Fibroblast of gingiva (primary cell): ENCODE data around the gene CDH23.

Experiments used
- DNase-seq: peaks from one replicate; pipeline ENCODE4 v3.0.0-alpha.2; 2011; ENCODE audit warnings: low read depth

The CDH23 gene

GRCh38 chr10:71660313-71660712 is 263.6 kb downstream of the CDH23 start:
- DNase-seq = no peak

GRCh38 chr10:71661060-71661622 is 264.4 kb downstream of the CDH23 start:
- no peak for DNase-seq

- DNase-seq = no peak
These were observed 265.1 kb downstream of the CDH23 start for GRCh38 chr10:71661779-71662336.

GRCh38 chr10:71663311-71663710 is 266.6 kb downstream of the CDH23 start:
- DNase-seq = no peak

GRCh38 chr10:71664585-71664984 is 267.9 kb downstream of the CDH23 start:
- no peak for DNase-seq

- DNase-seq = no peak
These were observed 268.7 kb downstream of the CDH23 start for GRCh38 chr10:71665456-71665855.

- no peak for DNase-seq
These were observed 270.1 kb downstream of the CDH23 start for GRCh38 chr10:71666639-71667386.

- no peak for DNase-seq
These were observed 270.6 kb downstream of the CDH23 start for GRCh38 chr10:71667387-71667752.

- DNase-seq = no peak
These were observed 275.6 kb downstream of the CDH23 start for GRCh38 chr10:71671994-71672946.

- DNase-seq = no peak
These were observed 278.7 kb downstream of the CDH23 start for GRCh38 chr10:71675295-71675970.

GRCh38 chr10:71677261-71677660 is 280.5 kb downstream of the CDH23 start:
- DNase-seq = no peak

- no peak for DNase-seq
These were observed 281.5 kb downstream of the CDH23 start for GRCh38 chr10:71678057-71678805.

- DNase-seq = no peak
These were observed 282.7 kb downstream of the CDH23 start for GRCh38 chr10:71679425-71679824.

- no peak for DNase-seq
These were observed 285.3 kb downstream of the CDH23 start for GRCh38 chr10:71681977-71682376.

- no peak for DNase-seq
These were observed 286.6 kb downstream of the CDH23 start for GRCh38 chr10:71683301-71683700.

- no peak for DNase-seq
These were observed 287.8 kb downstream of the CDH23 start for GRCh38 chr10:71684356-71685173.

- no peak for DNase-seq
These were observed 289.0 kb downstream of the CDH23 start for GRCh38 chr10:71685554-71686232.

GRCh38 chr10:71687077-71687476 is 290.4 kb downstream of the CDH23 start:
- DNase-seq = no peak

GRCh38 chr10:71687480-71687879 is 290.8 kb downstream of the CDH23 start:
- no peak for DNase-seq

GRCh38 chr10:71688256-71688655 is 291.5 kb downstream of the CDH23 start:
- DNase-seq = no peak
